Hematopoietic multipotent progenitor cell (in vitro differentiated cells): ENCODE data around the gene COMT. TPM values are rescaled to one million over a fixed set of nuclear protein-coding genes. Genes with fewer than 3 reads are reported as not detected.
"Not testable (repeated sequence)": the region's sequence is repeated elsewhere in the genome, so short reads cannot be mapped to it uniquely, and the experiment has no call there.

Experiments used
- DNase-seq, 3 donors: peaks; one replicate each; pipeline ENCODE4 v3.0.0-alpha.2; 2011 to 2015; ENCODE audit warnings: low read depth in 2 of 3, low spot score in 2 of 3
- total RNA-seq: library from RNA; depleted of rRNA; stranded (reverse); fragments of >200 nt; gene quantifications from one replicate; pipeline ENCODE4 v1.2.3, GENCODE V29; 2012

The COMT gene
- total RNA-seq = 416 TPM

- peak in 2 of 3 donors; percentile 59 to 71 for DNase-seq
Observed at GRCh38 chr22:19941365-19942082, at the start of gene COMT, which contains the start of gene TXNRD2. TSS of gene COMT (plus strand) at chr22:19941772. CDS start at chr22:19962527, 20,755 bp downstream. TSS of gene TXNRD2 (minus strand) at chr22:19941818. CDS start at chr22:19941803, 15 bp downstream.

DNA sequence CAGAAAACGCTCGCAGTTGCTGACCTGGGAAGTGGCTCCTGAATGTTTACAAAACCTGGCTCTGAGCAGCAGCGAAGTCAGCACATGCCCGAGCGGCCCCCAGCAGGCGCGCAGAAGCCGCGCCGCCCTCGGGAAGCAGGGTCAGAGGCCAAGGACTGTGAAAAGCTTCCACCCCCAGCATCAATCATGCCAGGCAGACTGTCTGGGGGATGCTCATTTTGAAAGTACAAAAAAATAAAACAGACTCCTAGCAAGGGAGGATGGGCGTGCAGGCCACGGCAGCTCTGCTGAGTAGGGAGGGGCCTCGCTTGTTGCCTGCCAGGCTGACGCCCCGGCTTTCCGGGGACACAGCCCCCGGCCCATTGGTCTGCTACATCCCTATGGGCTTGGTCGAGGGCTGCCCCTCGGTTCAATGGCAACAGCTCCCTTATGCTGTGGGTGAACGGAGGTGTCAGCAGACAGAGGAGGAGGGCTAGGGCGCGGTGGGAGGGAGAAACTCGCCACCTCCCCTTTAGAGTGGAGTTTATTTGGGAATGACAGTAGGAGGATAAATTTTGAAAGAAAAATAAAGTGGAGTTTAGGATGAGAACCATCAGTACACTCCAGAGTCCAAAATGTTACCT is 49.2 kb upstream of the COMT start:
- no peak for DNase-seq

DNA sequence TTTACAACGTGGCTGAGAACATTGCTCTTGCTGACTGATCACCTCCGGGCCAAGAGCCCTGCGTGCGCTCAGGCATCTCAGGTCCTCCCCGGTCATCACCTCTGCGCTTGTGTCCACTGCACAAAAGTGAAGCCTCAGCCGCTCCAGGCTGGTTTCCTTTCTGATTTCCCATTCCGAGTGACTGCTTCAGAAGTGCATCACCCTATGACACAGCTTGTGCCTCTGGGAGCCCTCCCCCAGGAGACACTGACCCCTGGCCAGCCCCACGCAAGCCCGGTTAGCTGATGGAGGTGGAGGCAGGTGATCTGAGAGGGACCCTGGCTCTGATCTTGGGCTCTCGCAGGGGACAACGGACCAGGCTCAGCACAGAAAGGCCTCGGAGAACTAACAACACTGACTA is 48.6 kb upstream of the COMT start:
- DNase-seq = no peak

DNA sequence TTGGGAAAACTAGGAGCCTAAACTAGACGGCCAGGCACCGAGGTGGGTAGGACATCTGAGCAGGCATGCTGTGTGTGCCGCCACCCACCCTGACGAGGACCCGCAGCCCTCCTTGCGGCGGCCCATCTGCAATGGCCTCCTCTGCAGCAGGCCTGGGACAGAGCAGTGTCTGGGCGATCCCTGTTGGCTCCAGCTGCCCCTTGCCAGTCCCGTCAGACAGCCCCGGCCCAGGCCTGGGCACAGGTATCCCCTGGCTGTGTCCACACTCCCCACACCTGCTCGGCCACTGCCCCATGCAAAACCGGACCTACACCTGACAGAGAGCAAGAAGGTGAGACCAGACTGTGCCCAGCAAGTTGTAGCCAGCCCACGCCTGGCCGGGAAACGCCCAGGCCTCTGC is 48.2 kb upstream of the COMT start:
- DNase-seq = no peak

- DNase-seq = no peak
Observed at GRCh38 chr22:19895160-19895849, 46.3 kb upstream of the COMT start.

DNA sequence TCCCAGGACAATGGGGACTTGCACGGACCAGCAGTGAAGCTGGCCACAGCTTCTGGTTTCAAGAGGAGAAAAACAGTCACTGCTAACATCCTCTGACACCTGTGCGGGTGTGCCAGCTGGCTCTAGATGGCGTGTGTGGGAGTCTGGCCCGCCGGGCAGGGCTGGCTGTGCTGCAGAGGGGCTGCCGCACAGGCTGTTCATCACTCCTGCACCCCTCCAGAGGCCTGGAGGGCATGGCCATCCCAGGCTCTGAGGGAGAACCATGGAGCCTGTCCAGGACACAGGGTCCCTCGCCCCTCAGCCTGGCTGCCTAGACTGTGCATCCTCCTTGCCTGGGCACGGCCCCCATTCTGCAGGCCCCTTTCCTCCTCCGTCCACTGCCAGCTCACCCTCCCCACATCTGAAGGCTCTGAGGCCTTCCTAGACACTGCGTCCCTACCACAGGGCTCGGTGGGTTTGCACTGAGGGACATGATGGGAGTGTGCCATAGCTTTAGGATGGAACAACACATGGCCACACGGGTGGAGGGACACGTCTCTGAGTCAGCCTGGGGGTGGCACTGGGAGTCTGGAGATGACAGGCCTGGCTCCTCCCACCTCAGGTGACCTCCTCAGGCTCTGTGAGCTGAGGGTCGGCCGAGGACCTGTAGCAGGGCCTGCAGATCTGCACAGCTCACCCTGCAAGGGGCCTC is 44.8 kb upstream of the COMT start:
- no peak for DNase-seq

- DNase-seq = no peak
Observed at GRCh38 chr22:19897726-19898125, 43.8 kb upstream of the COMT start.

- no peak for DNase-seq
Observed at GRCh38 chr22:19898145-19898544, 43.4 kb upstream of the COMT start.

DNA sequence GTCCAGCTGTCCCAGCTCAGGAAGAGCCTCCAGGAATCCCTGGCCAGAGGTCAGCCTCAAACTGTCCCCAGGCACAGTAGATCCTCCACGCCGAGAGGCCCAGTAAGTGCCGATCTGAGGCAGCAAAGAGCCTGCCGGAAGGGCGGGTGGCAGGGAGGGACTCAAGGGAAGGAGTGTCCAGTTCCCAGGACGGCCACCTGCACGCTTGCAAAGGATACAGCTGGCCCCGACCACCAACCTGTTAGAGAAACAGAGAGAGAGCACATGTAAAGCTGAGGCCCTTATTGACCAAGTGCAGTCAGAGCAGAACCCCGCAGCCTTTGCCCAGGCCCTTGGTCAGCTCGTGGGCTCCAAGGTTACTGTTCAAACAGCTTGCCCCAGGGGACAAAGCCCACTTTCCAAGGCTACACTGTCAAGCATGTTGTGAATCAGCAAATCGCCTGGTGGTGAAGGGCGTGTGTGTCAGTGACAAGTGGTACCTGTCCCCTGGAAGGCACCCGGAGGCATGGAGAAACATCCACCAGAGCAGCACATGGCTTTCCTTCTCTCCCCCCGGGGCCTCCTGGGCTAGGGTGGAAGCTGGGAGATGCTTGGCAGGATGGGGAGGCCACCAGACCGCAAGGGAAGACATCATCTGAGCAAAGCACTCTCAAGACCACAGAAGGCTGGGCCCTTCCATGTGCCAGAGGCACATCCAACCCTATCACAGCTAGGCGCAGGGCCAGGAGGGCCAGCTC is 42.6 kb upstream of the COMT start:
- DNase-seq = no peak

DNA sequence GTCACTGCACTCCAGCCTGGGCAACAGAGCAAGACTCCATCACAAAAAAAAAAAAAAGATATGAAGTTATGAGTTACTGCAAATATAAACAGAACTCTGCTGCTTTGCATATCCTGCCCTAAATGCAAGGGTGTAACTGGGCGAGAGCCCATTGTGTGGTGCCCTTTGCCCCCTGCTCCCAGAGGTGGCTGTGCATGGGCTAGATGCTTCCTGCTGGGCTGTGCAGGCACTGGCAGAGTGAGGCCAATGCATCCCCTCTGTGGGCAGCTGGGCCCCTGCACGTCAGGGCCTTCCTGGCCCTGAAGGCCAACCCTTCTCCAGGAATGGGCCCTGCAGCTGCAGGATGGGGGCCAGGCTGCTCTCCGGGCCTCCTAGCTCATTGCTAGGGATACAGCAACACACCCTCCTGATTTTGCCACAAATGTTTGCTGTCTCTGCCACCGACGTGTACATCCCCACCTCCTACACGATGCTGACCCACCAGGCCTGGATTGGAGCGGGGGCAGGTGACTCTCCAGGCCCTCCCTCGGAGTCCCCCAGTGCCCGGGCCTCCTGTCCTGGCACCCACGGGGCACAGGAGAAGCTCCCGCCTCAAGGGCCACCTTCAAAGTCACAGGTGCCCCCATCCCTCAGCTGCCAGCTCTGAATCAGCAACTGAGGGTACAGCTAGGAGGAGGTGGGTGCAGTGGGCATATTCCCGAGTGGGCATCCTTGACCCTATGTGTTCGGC is 40.7 kb upstream of the COMT start:
- no peak for DNase-seq

DNA sequence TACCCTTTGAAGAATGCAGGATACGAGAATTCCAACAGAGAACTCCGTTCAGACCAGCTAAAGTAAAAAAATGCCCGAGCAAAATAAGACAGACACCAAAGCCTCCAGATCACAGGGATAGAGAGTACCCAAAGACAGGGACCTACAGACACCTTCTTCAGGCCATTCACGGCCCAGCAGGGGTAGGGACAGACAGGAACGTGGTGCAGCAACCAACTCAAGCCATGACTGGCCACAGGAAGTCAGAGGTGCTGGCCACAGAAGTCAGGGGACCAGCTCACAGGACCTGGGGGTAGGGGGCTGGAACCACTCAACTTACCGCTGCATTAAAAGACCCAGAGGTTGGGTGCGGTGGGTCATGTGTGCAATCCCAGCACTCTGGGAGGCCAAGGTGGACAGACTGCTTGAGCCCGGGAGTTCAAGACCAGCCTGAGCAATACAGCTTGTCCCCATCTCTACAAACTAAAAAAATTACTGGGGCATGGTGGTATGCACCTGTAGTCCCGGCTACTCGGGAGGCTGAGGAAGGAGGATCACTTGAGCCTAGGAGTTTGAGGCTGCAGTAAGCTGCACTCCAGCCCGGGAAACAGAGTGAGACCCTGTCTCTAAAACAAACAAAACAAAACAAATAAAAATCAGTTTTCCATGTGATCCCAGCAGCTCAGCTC is 39.9 kb upstream of the COMT start:
- no peak for DNase-seq

- DNase-seq = no peak
Observed at GRCh38 chr22:19902245-19902715, 39.3 kb upstream of the COMT start.

DNA sequence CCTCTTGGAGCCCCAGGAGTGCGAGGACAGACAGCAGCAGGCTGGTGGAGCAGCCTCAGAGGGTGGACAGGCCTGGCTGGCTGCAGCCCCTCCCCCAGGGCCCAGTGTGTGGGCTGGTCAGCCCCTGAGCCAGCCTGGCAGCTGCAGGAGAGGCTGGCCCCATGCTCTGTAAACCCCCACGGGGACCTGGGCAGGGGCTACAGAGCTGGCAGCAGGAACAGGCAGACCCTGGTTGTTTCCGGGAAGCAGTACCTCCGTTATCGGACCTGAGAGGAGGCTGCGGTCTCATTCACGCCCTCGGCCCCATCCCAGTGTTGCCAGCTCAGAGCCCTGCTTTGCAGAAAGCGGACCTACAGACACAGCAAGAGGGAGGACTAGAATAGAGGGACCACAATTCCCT is 38.5 kb upstream of the COMT start:
- no peak for DNase-seq

DNA sequence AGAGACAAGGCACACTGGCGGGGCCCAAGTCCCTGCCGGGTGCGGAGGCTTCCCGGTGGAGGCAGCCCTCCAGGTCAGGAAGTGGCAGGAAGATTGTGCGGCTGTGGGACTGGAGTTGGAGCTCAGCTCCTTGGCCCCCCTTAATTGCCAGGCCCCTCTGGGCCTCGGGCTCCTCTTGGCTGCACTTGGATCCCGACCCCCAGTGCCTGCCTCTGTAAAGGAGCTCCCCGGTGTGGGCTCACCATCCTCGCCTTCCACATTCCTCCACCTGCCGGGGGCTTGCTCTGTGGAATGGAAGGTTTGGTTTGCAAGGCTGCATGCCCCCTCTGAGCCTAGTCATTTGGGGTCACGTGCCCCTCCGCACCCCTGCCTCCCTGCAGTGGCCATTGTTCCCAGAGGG is 38.1 kb upstream of the COMT start:
- no peak for DNase-seq

- DNase-seq = no peak
Observed at GRCh38 chr22:19904174-19904856, 37.3 kb upstream of the COMT start.

GRCh38 chr22:19904935-19905334 is 36.6 kb upstream of the COMT start:
- DNase-seq = no peak

- no peak for DNase-seq
Observed at GRCh38 chr22:19905347-19906276, 36.0 kb upstream of the COMT start.

DNA sequence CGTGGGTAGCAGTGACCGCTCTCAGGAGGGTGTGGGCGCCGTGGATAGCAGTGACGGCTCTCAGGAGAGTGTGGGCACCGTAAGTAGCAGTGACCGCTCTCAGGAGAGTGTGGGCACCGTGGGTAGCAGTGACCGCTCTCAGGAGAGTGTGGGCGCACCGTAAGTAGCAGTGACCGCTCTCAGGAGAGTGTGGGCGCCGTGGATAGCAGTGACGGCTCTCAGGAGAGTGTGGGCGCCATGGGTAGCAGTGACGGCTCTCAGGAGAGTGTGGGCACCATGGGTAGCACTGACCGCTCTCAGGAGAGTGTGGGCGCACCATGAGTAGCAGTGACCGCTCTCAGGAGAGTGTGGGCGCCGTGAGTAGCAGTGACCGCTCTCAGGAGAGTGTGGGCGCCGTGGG is 34.7 kb upstream of the COMT start:
- not testable (repeated sequence) for DNase-seq
